Transverse colon (tissue), 3 donors: ENCODE data around the gene PRKAR1B.

Source experiments
- CTCF ChIP-seq, 5 experiments: fragments of 200-600 bp in 3 of 5; fragments of 450-650 bp in 2 of 5; sonication (generic) in 3 of 5; IDR thresholded peaks; 1 replicate in 2 of 5; 2 replicates in 3 of 5; pipeline ENCODE4 v1.5.1; 2016 to 2017; ENCODE audit warnings: antibody characterized with exemption in 5 of 5, inconsistent platforms in 3 of 5, mild to moderate bottlenecking in 2 of 5, moderate library complexity in 1 of 5
- POLR2A ChIP-seq: fragments of 450-650 bp; IDR thresholded peaks from one replicate; pipeline ENCODE4 v1.6.1; 2016; ENCODE audit warnings: antibody characterized with exemption, mild to moderate bottlenecking, moderate library complexity

- TF ChIP-seq CTCF (IDR thresholded peaks at IDR 0.05) (no peak), POLR2A (no peak)
Observed at GRCh38 chr7:596819-597182, 130.3 kb downstream of the PRKAR1B start.
